Esophagus squamous epithelium (tissue), 5 donors: Measurements from ENCODE around the gene TTLL4. TPM values are rescaled to one million over a fixed set of nuclear protein-coding genes. Genes with fewer than 3 reads are reported as not detected.

Source experiments
- DNase-seq: peaks from one replicate; lab custom pipeline; 2025; lab: John Stamatoyannopoulos, UW
- H3K27ac ChIP-seq, 4 donors: fragments of 200-600 bp; sonication (generic); one replicate each; pipeline ENCODE4 v1.5.1; 2016 to 2019; ENCODE audit warnings: mild to moderate bottlenecking in 1 of 4
- H3K27me3 ChIP-seq, 4 donors: fragments of 200-600 bp; sonication (generic); 1 replicate in 3 of 4; 2 replicates in 1 of 4; pipeline versions ENCODE4 v1.5.1 to v1.6.0; 2017 to 2021; ENCODE audit warnings: antibody characterized with exemption in 1 of 4
- H3K36me3 ChIP-seq, 3 donors: fragments of 200-600 bp; sonication (generic); one replicate each; pipeline ENCODE4 v1.5.1; 2016 to 2019
- H3K4me1 ChIP-seq, 3 donors: fragments of 200-600 bp; sonication (generic); one replicate each; pipeline ENCODE4 v1.5.1; 2017 to 2019
- H3K4me3 ChIP-seq, 4 donors: fragments of 200-600 bp; sonication (generic); 1 replicate in 3 of 4; 2 replicates in 1 of 4; pipeline ENCODE4 v1.5.1; 2016 to 2019; ENCODE audit warnings: mild to moderate bottlenecking in 2 of 4, moderate library complexity in 1 of 4
- H3K9me3 ChIP-seq, 3 donors: fragments of 200-600 bp; sonication (generic); one replicate each; pipeline ENCODE4 v1.5.1; 2016 to 2019
- CTCF ChIP-seq, 6 experiments: fragments of 450-650 bp in 4 of 6; fragments of 200-600 bp in 2 of 6; sonication (generic) in 2 of 6; IDR thresholded peaks; one replicate each; pipeline ENCODE4 v1.5.1; 2016 to 2019; ENCODE audit warnings: antibody characterized with exemption in 6 of 6, mild to moderate bottlenecking in 4 of 6, moderate library complexity in 4 of 6
- POLR2A ChIP-seq, 4 donors: fragments of 450-650 bp; IDR thresholded peaks; one replicate each; pipeline ENCODE4 v1.6.1; 2017; ENCODE audit warnings: antibody characterized with exemption in 4 of 4, mild to moderate bottlenecking in 4 of 4, moderate library complexity in 3 of 4
- WGBS, 2 donors: methylation state at CpG; one replicate each; pipeline ENCODE4 v1.1.5; 2018; 5-methylcytosine and 5-hydroxymethylcytosine counted together
- intact Hi-C: fragments of 100-400 bp; cut with DNase I; formaldehyde crosslinking; loops from one replicate; pipeline ENCODE4 v1.15.0; 2022
- total RNA-seq, 4 donors: library from RNA; depleted of rRNA; stranded (reverse); fragments of >200 nt; gene quantifications; one replicate each; pipeline ENCODE4 v1.1.0, GENCODE V29; 2016
- donor health status: DM: yes; HTN: yes; CAD: no.

The TTLL4 gene
- total RNA-seq, 4 donors from 2014 or later = 12.8 to 17.5 (median 15.6) TPM

- Histone ChIP-seq H3K4me1 (peaks cover 0 to 14% (median 9%) of the 10 kb centered on the region in 3 donors), H3K4me3 (no peak overlapping the region), H3K27ac (no peak overlapping the region), H3K36me3 (peaks cover 28 to 83% (median 47%) of the 10 kb centered on the region in 3 donors), H3K27me3 (no peaks in the 10 kb centered on the region), H3K9me3 (no peaks in the 10 kb centered on the region)
- intact Hi-C loops = no loop called here
- TF ChIP-seq CTCF (IDR thresholded peaks at IDR 0.05) (no peak), POLR2A (IDR thresholded peaks at IDR 0.05) (no peak)
- 100% methylated on average over 1 to 6 of the region's 7 CpGs for WGBS, 2 donors
- no peak for DNase-seq
These were observed 46.0 kb upstream of the TTLL4 start for GRCh38 chr2:218664653-218665052.

GRCh38 chr2:218671097-218671653 is 39.5 kb upstream of the TTLL4 start:
- Histone ChIP-seq H3K4me1 (peaks cover 5 to 33% (median 15%) of the 10 kb centered on the region in 3 donors), H3K36me3 (peaks cover 10 to 43% (median 13%) of the 10 kb centered on the region in 3 donors), H3K9me3 (no peaks in the 10 kb centered on the region), H3K27ac (peak overlapping the region; percentile 73 to 86 (median 84)), H3K27me3 (no peaks in the 10 kb centered on the region), H3K4me3 (peak overlapping the region; percentile 56 to 92 (median 84))
- 29 to 32% methylated on average over 12 of the region's 12 CpGs for WGBS, 2 donors
- no peak for DNase-seq
- TF ChIP-seq CTCF (IDR thresholded peaks at IDR 0.05) = no peak
- no peak for TF ChIP-seq POLR2A (IDR thresholded peaks at IDR 0.05)
- intact Hi-C loops = no loop called here

- H3K27me3 ChIP-seq = no peaks in the 10 kb centered on the region
- WGBS, 2 donors = 0 to 1% methylated on average over 26 to 46 of the region's 49 CpGs
- intact Hi-C loops = no loop called here
- peak within 1 kb of the TSS; percentile 56 to 92 (median 84) for H3K4me3 ChIP-seq
- DNase-seq = peak; percentile 25
- peaks cover 5 to 33% (median 15%) of the 10 kb centered on the region in 3 donors for H3K4me1 ChIP-seq
- peaks cover 7 to 43% (median 10%) of the 10 kb centered on the region in 3 donors for H3K36me3 ChIP-seq
- no peaks in the 10 kb centered on the region for H3K9me3 ChIP-seq
- peak within 1 kb of the TSS; percentile 73 to 86 (median 84) for H3K27ac ChIP-seq
- peak in 2 of 4 donors; percentile 57 to 61 for TF ChIP-seq POLR2A (IDR thresholded peaks at IDR 0.05)
- peak in 1 of 6 experiments; percentile 4 for TF ChIP-seq CTCF (IDR thresholded peaks at IDR 0.05)
These were observed 38.7 kb upstream of the TTLL4 start, which contains the start of the genes RNF25 and STK36 for GRCh38 chr2:218671654-218672566. Gene RNF25, minus strand, starts transcription at chr2:218672002. Its CDS starts 32 bp downstream, at chr2:218671970. Gene STK36, plus strand, starts transcription at chr2:218672086. Its CDS starts 744 bp downstream, at chr2:218672830.

- H3K27me3 ChIP-seq = no peaks in the 10 kb centered on the region
- H3K27ac ChIP-seq = no peak overlapping the region
- no peaks in the 10 kb centered on the region for H3K4me1 ChIP-seq
- no peak overlapping the region for H3K4me3 ChIP-seq
- H3K36me3 ChIP-seq = peaks cover 0 to 82% (median 0%) of the 10 kb centered on the region in 3 donors
- intact Hi-C loops = no loop called here
- H3K9me3 ChIP-seq = no peaks in the 10 kb centered on the region
- TF ChIP-seq CTCF (IDR thresholded peaks at IDR 0.05) = no peak
- no peak for TF ChIP-seq POLR2A (IDR thresholded peaks at IDR 0.05)
- WGBS, 2 donors = 53 to 69% methylated on average over 4 of the region's 4 CpGs
- DNase-seq = no peak
These were observed 31.5 kb upstream of the TTLL4 start for GRCh38 chr2:218679119-218679518.
